Fibroblast of lung (primary cell): Measurements from ENCODE around the gene HHEX. TPM values are rescaled to one million over a fixed set of nuclear protein-coding genes. Genes with fewer than 3 reads are reported as not detected.

Experiments
- DNase-seq, 2 donors: peaks; one replicate each; pipeline versions ENCODE4 v3.0.0 to v3.0.0-alpha.2; 2010; ENCODE audit warnings: low read depth in 2 of 2
- H2AFZ ChIP-seq: 2 replicates; pipeline ENCODE4 v1.5.1; 2012; ENCODE audit warnings: low read length, control low read depth, inconsistent platforms
- H3K27ac ChIP-seq: 2 replicates; pipeline ENCODE4 v1.5.1; 2011; ENCODE audit warnings: low read length, control low read depth; ENCODE audit not compliant: insufficient read depth
- H3K27me3 ChIP-seq: 2 replicates; pipeline ENCODE4 v1.5.1; 2011; ENCODE audit warnings: mild to moderate bottlenecking, low read length; ENCODE audit not compliant: control insufficient read depth, insufficient read depth
- H3K36me3 ChIP-seq: 2 replicates; pipeline ENCODE4 v1.5.1; 2011; ENCODE audit warnings: low read length; ENCODE audit not compliant: control insufficient read depth, insufficient read depth
- H3K4me1 ChIP-seq: 2 replicates; pipeline ENCODE4 v1.5.1; 2011; ENCODE audit warnings: low read length; ENCODE audit not compliant: control insufficient read depth, insufficient read depth; ENCODE audit errors: extremely low read depth
- H3K4me2 ChIP-seq: 2 replicates; pipeline ENCODE4 v1.5.1; 2011; ENCODE audit warnings: low read length, control low read depth; ENCODE audit not compliant: insufficient read depth; ENCODE audit errors: extremely low read depth
- H3K4me3 ChIP-seq, 4 experiments: fragments of 200-600 bp in 1 of 4; sonication (generic) in 1 of 4; replicated peaks in 1 of 4; 2 replicates each; pipeline ENCODE4 v1.5.1; 2011 to 2016; ENCODE audit warnings: low read length in 4 of 4, low read depth in 3 of 4, mild to moderate bottlenecking in 3 of 4, control low read depth in 2 of 4, inconsistent platforms in 1 of 4, mixed read lengths in 1 of 4; ENCODE audit not compliant: insufficient read depth in 1 of 4; ENCODE audit errors: control extremely low read depth in 1 of 4
- H3K79me2 ChIP-seq: 2 replicates; pipeline ENCODE4 v1.5.1; 2012; ENCODE audit warnings: mild to moderate bottlenecking, low read length, inconsistent platforms; ENCODE audit not compliant: control insufficient read depth, insufficient read depth
- H3K9ac ChIP-seq: 2 replicates; pipeline ENCODE4 v1.5.1; 2011; ENCODE audit warnings: mild to moderate bottlenecking, low read length, control low read depth; ENCODE audit not compliant: insufficient read depth
- H3K9me3 ChIP-seq: 2 replicates; pipeline ENCODE4 v1.5.1; 2012; ENCODE audit warnings: low read depth, low read length; ENCODE audit not compliant: control insufficient read depth, insufficient read depth
- H4K20me1 ChIP-seq: 2 replicates; pipeline ENCODE4 v1.5.1; 2011; ENCODE audit warnings: low read length; ENCODE audit not compliant: control insufficient read depth, insufficient read depth; ENCODE audit errors: extremely low read depth
- CTCF ChIP-seq, 2 donors: IDR thresholded peaks in 1 of 2; conservative IDR thresholded peaks in 1 of 2; 1 replicate in 1 of 2; 2 replicates in 1 of 2; pipeline ENCODE4 v1.5.1; 2011 to 2012; ENCODE audit warnings: low read length in 2 of 2, control low read depth in 1 of 2, inconsistent platforms in 1 of 2, low read depth in 1 of 2, mild to moderate bottlenecking in 1 of 2
- EZH2 ChIP-seq: IDR thresholded peaks from 2 replicates; pipeline ENCODE4 v1.5.1; 2012; ENCODE audit warnings: low read length, control low read depth, mild to moderate bottlenecking; ENCODE audit errors: missing control alignments
- polyA plus RNA-seq, 2 donors: library from polyadenylated mRNA; depleted of rRNA in 1 of 2; stranded (reverse) in 1 of 2; unstranded in 1 of 2; fragments of >200 nt; gene quantifications; 2 replicates each; pipeline ENCODE4 v1.2.1, GENCODE V29; 2011 to 2012; ENCODE audit warnings: missing spikeins in 1 of 2
- total RNA-seq: library from RNA; depleted of rRNA; stranded (reverse); fragments of >200 nt; gene quantifications from 2 replicates; pipeline ENCODE4 v1.2.1, GENCODE V29; 2014

HHEX gene
- total and polyA plus RNA-seq, 2 donors (not counting 1 experiment from before 2014, with no cell fraction given) = 2.9 to 3.5 TPM

GRCh38 chr10:92699193-92699517 is 9.4 kb downstream of the HHEX start:
- H3K9me3 ChIP-seq = no peaks in the 10 kb centered on the region
- H4K20me1 ChIP-seq = no peaks in the 10 kb centered on the region
- peak overlapping the region; percentile 88 for H2AFZ ChIP-seq
- peaks cover 3% of the 10 kb centered on the region for H3K4me1 ChIP-seq
- H3K27me3 ChIP-seq = no peaks in the 10 kb centered on the region
- peak overlapping the region; percentile 42 for H3K4me2 ChIP-seq
- H3K27ac ChIP-seq = no peak overlapping the region
- H3K9ac ChIP-seq = no peak overlapping the region
- TF ChIP-seq CTCF (conservative IDR thresholded peaks at IDR 0.05 in 1 of 2, IDR thresholded peaks at IDR 0.05 in 1 of 2; ENCODE audit: low read depth in 1 of 2, low read length in 2 of 2) (no peak), EZH2 (no peak)
- H3K79me2 ChIP-seq = no peaks in the 10 kb centered on the region
- H3K4me3 ChIP-seq = peak overlapping the region in 3 of 4 experiments; percentile 5 to 72 (median 55)
- no peaks in the 10 kb centered on the region for H3K36me3 ChIP-seq
- DNase-seq = no peak

GRCh38 chr10:92699518-92700381 is 10.0 kb downstream of the HHEX start:
- Histone ChIP-seq H3K27me3 (no peaks in the 10 kb centered on the region), H3K79me2 (no peaks in the 10 kb centered on the region), H3K4me1 (peaks cover 3% of the 10 kb centered on the region), H3K36me3 (no peaks in the 10 kb centered on the region), H3K9me3 (no peaks in the 10 kb centered on the region), H4K20me1 (no peaks in the 10 kb centered on the region), H2AFZ (peak overlapping the region; percentile 88), H3K27ac (no peak overlapping the region), H3K4me2 (peak overlapping the region; percentile 42), H3K4me3 (peak overlapping the region; percentile 5 to 72 (median 44)), H3K9ac (no peak overlapping the region)
- peak; percentile 54 to 55 for DNase-seq
- TF ChIP-seq EZH2 (no peak), CTCF (conservative IDR thresholded peaks at IDR 0.05 in 1 of 2, IDR thresholded peaks at IDR 0.05 in 1 of 2; ENCODE audit: low read depth in 1 of 2, low read length in 2 of 2) (no peak)

GRCh38 chr10:92702301-92702916 is 12.7 kb downstream of the HHEX start:
- Histone ChIP-seq H3K27ac (no peak overlapping the region), H3K9ac (no peak overlapping the region), H3K27me3 (no peaks in the 10 kb centered on the region), H3K4me1 (no peaks in the 10 kb centered on the region), H3K36me3 (no peaks in the 10 kb centered on the region), H3K4me2 (peak overlapping the region; percentile 23), H4K20me1 (no peaks in the 10 kb centered on the region), H3K9me3 (no peaks in the 10 kb centered on the region), H3K79me2 (no peaks in the 10 kb centered on the region), H3K4me3 (no peak overlapping the region), H2AFZ (peak overlapping the region; percentile 50)
- DNase-seq = no peak
- TF ChIP-seq EZH2 (no peak), CTCF (conservative IDR thresholded peaks at IDR 0.05 in 1 of 2, IDR thresholded peaks at IDR 0.05 in 1 of 2; ENCODE audit: low read depth in 1 of 2, low read length in 2 of 2) (no peak)
